HG03520 (cell line): Measurements from ENCODE around the gene NPM1.
"Not testable (repeated sequence)": the region's sequence is repeated elsewhere in the genome, so short reads cannot be mapped to it uniquely, and the experiment has no call there.

ENCODE experiments used
- ATAC-seq: cut with Tn5 transposase; IDR thresholded peaks from one replicate; pipeline ENCODE4 v1.9.1; 2021; ENCODE audit warnings: mild to moderate bottlenecking, moderate library complexity; ENCODE audit not compliant: unreplicated experiment

The NPM1 gene

DNA sequence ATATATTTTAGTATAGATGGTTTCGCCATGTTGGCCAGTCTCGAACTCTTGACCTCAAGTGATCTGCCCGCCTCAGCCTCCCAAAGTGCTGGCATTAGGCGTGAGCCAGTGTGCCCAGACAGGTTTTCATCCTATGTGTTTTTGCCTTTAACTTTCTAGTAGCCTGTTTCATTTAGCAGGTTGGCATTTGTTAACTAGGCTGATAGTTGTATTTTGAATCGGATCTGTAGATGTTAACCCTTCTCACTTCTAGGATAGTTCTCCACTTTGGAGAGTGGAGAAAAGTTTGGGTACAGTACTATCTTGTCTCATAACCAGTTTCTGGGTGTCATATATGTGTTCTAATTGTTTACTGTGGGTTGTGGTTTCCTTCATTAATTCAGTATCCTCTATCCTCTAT is 24.5 kb downstream of the NPM1 start:
- no peak for ATAC-seq

DNA sequence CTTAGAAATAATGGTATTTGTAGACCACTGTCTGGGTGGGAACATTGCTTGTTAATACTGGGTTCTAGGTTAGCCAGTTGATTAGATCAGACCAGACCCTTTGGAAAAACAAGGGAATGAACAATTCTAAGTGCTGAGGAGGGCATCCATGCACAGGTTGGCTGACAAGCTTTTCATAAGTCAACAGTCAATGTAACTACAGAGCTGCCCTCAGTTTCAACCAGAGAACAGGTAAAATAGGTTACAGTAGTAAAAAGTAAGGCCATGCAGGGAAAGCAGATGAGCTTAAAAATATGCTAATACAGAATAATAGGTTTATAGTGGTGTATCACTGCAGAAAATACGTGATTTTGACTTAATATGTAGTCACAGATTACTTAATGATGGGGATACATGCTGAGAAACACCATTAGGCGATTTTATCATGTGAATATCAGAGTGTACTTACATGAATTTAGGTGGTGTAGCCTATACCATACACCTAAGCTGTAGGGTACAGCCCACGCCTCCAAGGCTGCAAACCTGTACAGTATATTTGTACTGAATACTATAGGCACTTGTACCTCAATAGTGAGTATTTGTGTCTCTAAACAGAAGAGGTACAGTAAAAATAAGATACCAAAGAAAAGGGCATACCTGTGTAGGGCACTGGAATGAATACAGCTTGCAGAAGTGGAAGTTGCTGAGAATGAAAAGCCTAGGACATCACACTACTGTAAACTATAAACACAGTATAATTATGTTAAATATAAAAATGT is 25.7 kb downstream of the NPM1 start:
- ATAC-seq: no peak

DNA sequence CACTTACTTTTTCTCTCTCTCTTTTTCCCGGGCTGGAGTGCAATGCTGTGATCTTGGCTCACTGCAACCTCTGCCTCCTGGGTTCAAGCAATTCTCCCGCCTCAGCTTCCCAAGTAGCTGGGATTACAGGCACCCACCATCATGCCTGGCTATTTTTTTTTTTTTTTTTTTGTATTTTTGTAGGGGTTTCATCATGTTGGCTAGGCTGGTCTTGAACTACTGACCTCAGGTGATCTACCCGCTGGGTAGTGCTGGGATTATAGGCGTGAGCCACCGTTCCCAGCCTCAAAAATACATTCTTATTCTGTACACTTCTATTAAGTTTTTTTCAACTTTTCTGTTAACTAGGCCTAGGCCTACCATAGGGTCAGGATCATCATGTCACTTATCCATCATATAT is 26.3 kb downstream of the NPM1 start:
- not testable (repeated sequence) for ATAC-seq

DNA sequence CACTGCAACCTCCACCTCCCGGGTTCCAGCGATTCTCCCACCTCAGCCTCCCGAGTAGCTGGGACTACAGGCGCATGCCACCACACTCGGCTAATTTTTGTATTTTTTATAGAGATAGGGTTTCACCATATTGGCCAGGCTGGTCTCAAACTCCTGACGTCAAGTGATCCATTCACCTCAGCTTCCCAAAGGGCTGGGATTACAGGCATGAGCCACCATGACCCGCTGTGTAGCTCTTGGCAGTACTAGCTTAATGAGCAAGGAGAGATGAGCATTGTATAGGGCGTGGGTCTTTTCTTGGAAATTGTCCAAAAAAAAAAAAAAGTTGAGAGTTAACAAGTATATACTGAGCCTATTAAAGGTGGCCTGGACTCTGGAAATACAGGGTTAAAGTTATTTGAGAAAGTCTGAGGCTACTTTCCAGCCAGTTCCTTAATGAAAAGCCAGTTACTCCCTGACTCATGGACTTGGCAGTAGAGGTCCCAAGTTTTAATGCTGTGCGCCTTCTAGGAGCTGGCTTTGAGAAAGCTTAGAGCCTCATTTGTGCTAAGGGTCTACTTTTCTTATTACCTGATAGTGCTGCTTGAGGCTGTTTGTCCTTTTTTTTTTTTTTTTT is 27.6 kb downstream of the NPM1 start:
- ATAC-seq: no peak

DNA sequence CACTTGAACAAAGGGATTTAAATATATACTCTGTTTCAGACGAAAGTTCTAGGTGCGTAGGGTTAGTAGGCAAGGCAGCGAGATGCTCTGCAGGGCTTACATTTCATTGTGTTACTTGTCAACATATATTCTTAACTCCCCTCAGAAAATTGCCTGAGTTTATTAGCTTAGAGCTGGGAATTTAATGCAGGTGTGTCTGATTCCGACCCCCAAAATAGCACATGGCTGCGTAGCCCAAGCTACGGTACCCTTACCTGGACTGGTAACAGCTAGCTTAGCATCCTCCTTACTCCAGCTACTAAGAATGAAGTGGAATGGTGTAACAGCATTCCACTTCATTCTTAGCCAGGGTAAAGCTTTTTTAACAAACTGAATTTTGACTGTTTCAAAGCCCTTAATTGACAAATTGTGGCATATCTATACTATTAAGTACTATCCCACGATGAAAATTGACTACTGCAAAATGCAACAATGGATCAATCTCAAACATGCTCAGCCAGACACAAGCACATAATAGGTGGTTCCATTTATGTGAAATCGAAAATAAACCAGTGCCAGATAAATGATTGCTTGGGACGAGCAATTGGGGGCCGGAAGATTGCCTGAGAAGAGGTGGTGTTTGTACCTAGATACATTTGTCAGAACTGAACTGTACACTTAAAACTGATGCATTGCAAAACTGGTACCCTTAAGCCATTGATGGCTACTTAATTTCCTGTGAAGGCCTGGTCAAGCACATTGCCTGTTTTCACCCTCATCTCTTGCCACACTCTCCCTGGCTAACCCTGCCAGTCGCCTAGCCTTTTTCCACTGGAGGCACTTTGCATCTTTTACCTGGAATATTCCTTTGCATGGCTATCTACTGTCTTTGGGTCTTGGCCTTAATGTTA is 28.8 kb downstream of the NPM1 start:
- no peak for ATAC-seq

DNA sequence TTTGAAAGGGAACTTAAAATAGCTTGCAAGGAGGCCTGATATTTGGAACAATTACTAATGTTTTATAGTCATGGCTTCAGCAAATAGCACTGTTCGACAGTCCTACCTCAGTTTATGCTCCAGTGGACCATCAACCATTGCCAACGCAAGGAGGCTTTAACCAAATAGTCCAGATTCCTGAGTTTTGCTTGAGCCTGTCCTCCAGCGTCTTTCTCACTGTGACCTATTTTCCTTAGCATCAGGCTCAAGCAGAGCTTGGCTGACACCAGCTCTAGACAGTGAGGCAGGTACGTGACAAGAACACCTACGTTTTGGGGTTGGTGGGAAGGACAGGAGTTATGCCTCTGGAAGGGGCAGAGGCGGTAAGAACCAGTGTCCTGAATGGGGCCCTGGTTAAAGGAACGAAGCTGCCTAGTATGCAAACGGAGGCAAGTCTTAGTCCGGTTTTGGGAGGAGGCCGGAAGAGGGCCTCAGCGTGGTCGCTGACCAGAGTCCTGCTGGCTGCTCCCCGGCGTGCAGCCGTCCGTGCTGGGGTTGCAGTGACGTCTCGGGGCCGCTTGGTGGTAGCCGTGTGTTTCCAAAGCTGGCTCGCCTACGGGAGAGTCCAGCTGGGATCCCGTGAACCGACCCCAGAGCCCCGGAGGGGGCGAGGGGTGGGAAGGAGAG is 30.8 kb downstream of the NPM1 start:
- peak; percentile 71 for ATAC-seq

DNA sequence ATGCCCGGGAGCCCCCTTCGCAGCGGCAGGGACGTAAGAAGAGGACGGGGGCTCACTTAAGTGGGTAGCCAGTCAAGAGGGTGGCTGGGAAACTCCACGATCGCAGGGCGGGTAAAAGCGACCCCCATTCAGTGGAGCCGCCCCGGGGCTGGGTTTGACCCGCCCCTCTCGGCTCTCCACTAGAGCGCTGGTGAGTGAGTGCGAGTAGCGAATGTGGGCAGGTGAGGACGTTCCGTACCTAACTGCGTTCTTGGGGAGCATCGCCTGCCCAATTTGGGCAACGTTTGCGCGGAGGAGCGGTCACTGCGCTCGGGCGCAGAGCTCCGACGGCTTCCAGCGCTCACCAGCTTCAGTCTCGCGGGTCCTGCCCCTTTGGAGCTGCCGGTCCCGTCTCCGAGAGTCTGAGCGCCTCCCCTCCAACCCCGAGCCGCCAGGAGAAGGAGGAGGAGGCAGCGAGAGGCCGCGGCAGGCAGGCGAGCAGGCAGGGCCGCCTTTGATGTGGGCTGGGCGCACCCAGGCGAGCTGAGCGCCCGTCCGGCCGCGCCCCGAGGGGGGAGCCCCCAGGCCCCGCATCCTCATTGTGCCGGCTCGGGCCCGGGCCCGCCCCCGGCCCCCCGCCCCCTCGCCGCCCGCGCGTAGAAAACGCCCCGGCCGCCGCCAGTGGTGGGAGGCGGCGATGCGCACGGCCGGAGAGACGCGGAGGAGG is 31.5 kb downstream of the NPM1 start, which contains the start of gene FGF18:
FGF18 (plus strand) TSS at position 666 of the 706 bp plus-strand sequence. CDS start 553 bp downstream, outside the sequence.
- ATAC-seq: peak; percentile 35

DNA sequence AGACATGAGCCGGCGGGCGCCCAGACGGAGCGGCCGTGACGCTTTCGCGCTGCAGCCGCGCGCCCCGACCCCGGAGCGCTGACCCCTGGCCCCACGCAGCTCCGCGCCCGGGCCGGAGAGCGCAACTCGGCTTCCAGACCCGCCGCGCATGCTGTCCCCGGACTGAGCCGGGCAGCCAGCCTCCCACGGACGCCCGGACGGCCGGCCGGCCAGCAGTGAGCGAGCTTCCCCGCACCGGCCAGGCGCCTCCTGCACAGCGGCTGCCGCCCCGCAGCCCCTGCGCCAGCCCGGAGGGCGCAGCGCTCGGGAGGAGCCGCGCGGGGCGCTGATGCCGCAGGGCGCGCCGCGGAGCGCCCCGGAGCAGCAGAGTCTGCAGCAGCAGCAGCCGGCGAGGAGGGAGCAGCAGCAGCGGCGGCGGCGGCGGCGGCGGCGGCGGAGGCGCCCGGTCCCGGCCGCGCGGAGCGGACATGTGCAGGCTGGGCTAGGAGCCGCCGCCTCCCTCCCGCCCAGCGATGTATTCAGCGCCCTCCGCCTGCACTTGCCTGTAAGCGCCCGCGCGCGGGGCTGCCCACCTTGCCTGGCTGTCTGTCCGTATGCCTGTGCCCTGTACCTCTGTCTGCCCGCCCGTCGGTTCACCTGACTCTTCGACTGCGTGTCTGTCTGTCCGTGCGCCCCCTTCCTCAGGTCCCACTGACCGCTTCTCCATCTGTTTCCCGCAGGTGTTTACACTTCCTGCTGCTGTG is 32.2 kb downstream of the NPM1 start:
- ATAC-seq: peak; percentile 29

DNA sequence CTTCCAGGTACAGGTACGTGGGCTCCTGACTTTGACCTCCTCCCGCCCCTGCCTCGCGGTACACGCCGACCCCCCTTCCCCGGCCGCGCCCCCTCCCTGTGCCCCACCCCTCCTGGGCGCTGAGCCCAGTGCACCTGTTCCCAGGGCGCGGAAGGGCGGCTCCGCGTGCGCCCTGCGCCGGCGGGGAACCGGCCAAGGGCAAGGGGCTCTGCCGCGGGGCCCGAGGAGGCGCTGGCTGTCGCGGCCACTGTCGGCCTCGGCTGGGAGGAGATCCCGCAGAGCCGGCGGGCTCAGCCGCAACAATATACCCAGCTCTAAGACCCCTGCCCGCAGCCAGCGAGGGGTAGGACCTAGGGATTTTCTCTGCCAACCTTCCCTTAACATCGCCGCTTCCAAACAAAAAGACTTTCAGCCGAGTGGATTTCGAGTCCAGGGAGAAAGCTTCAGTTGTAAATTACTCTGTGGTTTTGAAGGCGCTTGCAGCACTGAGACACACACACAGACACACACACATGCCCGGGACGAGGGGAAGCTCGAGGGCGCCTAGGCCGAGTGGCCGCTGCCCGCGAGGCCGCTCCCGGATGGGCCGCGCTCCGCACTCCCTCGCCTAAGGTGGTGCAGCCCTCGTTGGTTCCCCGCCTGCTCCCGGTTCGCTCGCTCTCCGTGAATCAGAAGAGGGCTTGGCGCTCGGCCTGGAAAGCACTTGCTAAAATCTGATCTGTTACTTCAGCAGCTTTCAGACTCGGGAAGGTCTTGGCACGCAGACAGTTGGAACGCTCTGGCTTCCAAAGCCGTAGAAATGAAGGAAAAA is 33.0 kb downstream of the NPM1 start:
- no peak for ATAC-seq

DNA sequence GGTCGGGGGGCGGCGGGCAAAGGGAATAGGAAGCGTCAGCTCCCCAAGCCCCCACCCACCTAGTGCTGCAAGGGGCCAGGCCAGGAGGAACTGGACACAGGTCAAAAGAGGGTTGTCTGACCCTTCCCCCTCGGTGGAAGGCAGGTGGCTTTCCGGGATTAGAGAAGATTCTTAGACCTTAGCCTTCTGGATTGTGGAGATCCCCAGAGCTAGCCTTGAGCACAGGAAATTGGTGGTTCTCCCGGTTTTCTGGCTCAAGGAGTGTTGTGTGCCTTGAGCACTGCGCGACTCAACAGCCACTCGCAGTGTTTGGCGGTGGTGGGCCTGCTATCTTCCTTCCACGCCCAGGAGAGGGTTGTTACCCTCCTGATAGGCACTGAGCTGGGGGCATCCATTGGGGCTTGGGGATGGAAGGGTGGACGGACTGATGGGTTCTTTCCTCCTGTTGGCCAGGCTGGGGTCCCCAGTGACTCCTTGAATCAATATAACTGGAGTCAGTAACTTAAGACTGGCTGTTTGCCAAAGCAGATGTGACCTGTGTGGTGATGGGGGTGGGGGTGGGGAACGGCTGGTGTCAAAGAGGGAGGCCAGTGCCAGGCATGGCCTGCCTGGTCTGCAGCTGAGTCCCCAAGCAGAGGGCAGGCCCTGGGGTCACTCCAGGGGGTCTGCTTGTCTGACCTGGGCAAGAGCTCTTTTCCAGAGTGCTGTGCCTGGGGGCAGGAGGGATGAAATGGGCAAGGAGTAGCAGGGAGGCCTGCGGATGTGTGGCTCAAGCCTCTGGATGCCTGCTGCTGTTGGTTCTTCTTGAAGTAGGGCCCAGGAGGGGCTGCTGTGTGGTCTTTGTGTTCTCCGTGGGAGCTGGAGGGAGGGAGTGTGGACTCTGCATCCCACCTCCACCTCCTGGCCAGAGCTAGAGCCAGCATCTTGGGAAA is 33.9 kb downstream of the NPM1 start:
- no peak for ATAC-seq

DNA sequence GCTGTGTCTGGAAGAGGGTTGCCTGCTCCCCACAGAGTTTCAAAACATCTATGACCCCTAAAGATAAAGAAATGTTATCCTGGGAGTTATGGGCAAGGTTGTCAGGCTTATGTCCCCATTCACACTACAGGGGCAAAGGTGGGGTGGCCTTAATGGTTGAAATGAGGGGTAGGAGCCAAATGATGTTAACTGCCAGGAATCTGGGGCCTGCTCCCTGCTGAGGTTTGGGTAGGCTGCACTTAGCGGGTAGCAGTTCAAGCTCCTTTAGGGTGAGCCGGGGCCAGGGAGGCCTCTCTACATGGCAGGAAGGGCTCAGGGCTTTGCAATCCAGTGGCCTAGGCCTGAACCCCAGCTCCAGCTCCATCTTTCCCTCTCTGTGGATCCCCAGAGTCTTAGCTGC is 34.8 kb downstream of the NPM1 start:
- no peak for ATAC-seq

DNA sequence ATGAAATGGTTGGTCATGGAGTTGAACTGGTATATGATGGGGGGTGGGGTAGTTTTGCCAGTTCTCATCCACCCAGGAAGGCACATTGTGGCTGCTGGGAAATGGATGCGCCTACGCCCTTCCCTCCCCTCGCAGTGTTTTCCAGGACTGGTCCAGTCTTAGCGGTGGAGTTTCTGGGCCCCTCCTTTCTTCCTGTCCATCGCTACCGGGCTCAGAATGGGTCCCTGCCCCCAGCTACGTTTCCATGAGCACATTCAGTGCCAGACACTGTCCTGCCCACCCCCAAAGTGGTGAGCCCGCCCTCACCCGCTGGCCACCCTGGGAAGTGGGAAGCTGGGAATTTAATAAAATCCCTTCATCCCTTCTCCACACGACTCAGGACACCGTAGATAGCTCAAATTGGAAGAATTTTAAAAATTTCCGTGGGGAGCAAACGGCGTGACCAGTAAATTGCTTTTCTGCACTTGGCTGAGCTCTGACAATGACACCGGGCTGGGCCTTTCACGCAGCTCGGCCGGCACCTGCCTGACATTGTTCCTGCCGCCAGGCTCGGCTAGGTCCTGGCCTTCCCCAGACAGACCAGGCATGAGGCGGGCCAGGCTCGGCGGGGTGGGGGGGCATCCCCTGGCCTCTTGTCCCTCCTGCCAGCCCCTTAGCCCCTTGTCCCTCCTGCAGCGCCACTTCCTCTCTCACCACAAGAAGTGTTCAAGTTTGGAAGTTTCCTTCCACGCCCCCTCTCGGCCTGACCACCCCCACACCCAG is 35.4 kb downstream of the NPM1 start:
- no peak for ATAC-seq

DNA sequence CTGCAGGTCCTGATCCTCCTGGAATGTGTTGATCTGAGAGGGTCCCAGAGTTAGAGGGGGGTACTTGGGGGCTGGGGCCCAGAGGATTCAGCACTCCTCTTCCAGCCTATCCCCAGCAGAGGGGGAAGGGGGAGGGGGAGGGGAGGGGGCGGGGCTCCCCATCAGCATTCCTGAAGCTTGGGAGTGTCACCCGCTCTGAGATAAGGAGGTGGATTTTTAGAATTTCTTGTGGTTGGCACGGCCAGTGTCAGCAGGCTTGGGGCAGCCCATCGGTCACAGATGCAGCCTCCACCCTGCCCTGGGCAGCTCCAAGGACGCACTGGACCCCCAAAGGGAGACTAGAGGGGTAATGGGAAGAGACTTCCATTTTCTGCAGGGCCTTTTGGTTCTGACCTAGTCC is 37.1 kb downstream of the NPM1 start:
- no peak for ATAC-seq

DNA sequence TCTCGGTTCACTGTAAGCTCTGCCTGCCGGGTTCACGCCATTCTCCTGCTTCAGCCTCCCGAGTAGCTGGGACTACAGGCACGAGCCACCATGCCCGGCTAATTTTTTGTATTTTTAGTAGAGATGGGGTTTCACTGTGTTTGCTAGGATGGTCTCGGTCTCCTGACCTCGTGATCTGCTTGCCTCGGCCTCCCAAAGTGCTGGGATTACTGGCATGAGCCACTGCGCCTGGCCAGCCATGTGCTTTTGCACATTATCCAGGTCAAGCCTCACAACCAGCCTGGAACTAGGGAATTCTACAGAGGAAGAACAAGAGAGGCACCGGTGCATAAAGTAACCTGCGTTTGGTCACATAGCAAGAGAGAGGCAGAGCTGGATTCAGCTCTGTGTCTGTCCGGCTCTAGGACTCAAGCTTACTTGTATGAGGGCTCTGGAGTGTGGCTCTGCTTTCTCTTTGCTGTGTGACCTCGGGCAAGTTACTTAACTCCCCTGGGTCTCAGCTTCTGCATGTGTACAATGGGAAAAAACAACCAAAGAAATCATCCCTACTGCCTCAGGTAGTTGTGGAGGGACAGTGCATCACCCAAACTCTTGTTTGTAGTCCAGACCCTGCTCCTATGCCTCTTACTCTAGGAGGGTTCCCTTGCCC is 38.1 kb downstream of the NPM1 start:
- ATAC-seq: no peak

DNA sequence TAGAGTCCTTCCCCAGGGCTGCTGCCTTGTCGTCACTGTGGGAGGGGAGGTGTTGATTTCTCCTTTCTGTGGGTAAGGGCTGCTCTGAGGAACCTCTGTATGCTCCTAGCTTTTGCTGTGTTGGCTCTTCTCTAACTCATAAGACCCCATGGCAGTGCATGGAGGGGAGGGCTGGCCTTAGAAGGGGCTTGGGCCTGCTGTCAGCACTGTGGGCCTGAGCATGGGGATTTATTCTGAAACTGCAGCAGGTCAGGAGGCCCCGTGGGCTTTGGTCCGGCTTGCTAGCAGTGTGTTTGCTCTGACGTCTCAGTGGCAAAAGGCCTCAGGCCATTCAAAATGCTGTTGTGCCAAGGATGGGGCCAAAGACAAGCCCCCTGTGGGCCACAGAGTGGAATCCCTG is 38.6 kb downstream of the NPM1 start:
- no peak for ATAC-seq

DNA sequence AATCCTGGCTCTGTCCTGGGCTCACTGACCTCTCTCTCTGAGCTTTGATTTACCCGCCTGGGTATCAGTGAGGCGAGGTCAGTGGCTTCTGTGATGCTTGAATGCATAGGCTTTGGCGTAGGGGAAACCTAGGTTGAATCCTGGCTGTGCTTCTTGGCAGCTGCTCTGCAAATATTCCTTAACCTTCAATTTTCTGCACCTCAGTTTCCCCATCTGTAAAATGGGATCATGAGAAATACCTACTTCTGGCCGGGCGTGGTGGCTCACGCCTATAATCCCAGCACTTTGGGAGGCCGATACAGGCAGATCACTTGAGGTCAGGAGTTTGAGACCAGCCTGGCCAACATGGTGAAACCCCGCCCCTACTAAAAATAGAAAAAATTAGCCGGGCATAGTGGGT is 39.0 kb downstream of the NPM1 start:
- ATAC-seq: no peak
